Stimulated activated CD8-positive, alpha-beta memory T cell treated with anti-CD3 and anti-CD28 coated beads, Interleukin-12 subunit alpha, Interleukin-12 subunit beta, amount 100 ng/mL, for 24 hours (primary cell): ENCODE data around the gene HEPACAM.

Source experiments
- DNase-seq: peaks from one replicate; pipeline ENCODE4 v3.0.0-alpha.2; 2020; ENCODE audit errors: extremely low read depth

Gene HEPACAM

DNA sequence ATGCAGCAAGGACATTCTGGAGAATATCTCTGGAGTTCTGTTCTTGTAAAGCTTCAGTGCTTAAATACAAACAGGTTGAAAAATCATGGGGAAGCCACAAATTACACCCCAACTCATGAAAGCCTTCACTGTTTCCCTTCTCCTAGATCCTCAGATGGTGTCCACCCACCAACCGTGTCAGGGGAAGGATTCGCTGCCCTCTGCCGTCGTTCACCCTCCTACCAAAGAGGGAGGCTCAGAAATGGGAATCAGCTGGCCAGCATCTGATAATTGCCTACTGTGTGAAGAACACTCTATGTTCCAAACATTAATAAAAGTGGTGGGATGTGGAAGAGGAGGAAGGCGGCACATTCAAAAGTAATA is 7.4 kb upstream of the HEPACAM start:
- DNase-seq, result no peak

DNA sequence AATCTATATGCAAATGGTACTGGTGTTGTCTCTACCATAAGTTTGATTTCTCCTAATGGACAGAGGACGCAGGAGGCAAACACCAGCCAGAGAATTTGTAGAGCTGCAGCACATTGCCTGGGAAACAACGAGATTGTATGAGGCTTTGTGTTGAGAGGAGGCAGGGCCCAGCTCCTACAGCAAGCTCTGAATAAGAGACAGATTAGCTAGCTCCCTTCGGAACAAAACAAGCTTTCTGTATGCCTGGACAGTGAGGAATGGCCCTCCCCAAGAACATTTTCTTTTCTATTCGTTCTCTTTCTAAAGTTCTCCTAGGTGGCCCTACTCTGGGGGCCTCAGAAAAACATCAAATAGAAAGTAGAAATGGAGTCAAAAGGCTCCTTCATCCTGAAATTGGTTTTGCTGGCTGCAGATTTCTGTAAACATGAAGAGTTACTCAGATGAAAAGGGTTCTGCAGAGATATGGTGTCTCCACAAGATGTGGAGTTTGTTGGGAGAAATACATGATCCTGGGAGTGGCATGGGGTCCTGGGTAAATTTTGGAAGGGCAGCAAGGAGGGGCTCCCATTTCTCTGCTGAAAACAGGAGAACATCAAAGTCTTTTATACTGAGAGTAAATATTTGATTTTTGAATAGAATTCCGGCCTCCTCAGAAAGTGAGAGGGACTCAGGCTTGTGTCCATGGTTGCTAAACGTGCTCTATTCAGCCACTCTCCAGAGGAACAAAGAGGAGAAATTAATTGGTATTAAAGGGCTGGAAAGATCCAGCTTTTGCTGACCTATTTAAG is 6.8 kb upstream of the HEPACAM start:
- no peak for DNase-seq

GRCh38 chr11:124941703-124942102 is 5.9 kb upstream of the HEPACAM start:
- DNase-seq, result no peak

GRCh38 chr11:124938970-124939369 is 3.1 kb upstream of the HEPACAM start:
- DNase-seq, result no peak

DNA sequence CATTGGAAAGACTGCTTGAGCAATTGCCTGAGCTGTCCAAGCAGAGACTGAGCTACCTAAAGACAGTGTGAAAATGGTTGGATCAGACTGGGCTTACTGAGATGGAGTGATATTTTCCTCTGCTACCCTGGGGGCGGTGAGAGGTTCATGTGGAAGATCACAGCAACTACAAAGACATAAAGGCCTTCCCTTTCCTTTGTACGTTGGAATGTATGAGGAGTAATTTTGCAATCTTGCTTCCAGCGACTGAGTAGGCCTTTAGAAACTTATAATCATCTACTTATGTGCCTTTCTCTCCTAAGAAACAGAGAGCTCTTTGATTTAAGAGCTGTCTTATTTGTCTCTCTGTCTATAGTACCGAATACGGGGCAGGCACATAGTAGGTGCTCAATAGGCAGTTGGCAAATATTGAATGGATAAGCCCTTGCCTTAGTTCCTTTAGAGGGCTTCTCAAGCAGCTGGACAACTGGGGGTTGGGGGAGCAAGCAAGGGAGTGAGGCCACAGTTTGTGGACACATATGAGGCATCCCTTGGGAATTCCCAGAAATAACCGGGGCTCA is 2.4 kb upstream of the HEPACAM start:
- DNase-seq, result no peak

GRCh38 chr11:124937336-124937935 is 1.6 kb upstream of the HEPACAM start:
- no peak for DNase-seq

GRCh38 chr11:124934862-124935547 is 842 bp downstream of the HEPACAM start:
- DNase-seq, result no peak

DNA sequence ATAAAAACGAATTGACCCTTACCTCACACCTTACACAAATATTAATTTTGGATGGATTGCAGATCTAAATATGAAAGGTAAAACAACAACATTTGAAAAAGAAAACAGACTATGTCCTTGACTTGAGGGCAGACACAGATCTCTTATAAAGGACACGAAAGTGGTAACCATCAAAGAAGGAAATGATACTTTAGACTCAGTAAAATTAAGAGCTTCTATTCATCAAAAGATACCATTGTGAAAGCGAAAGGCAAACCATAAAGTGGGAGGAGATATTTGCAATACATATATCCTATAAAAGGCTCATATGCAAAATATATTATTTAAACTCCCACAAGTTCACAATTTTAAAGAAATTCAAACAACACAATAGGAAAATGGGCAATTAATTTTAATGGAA is 5.0 kb downstream of the HEPACAM start:
- no peak for DNase-seq

GRCh38 chr11:124928942-124929665 is 6.7 kb downstream of the HEPACAM start:
- no peak for DNase-seq

- no peak for DNase-seq
Observed at GRCh38 chr11:124923296-124923695, 12.6 kb downstream of the HEPACAM start.

DNA sequence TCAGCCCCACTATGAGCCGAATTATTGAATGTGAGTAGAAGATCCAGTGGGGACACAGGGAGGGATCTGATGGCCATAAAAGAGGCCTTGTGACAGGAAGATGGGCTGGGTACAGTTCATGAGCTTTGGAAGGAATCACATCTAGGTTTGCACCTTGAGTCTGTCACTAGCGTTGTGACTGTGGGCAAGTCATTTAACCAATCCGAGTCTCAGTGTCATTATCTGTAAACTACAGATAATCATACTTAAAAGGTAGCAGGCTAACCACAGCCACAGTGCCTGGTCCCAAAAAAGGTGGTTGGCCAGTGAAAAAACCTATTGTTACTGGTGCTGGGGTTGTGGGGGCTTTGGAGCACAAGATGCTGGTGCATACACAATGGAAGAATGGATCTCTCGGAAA is 13.0 kb downstream of the HEPACAM start:
- no peak for DNase-seq

DNA sequence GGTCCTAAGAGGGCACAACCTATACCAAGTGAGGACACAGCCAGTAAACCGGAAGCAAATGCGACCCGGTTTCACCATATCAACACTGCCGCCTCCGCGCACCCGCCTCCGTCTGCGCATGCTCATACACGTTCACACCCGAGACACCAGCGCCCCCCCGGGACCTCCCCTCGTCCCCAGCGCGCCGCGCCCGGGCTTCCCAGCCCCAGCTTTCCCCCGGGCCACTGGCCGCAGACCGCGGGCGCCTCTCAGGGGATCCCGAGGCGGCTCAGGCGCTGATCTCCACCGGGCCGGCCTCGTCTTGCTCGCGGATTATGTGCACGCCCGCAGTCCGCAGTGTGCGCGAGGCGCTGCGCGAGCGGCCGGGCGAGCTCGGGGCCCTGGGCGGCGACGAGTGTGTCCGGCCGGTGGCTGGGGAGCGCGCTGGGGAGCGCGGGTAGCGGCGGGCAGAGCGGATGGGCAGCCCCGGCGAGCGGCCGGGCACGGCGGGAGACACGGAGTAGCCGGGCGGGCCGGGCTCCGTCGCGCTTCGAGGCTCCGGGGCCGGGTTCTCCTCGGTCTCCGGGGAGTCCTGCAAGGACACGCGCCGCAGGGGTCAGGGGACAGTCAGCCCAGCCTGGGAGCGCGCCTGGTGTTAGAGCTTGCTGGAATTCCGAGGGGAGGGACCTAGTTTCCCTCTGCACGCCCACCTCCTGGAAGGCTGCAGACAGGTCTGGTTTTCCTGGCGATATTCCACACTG is 14.8 kb downstream of the HEPACAM start:
- peak; percentile 61 for DNase-seq

GRCh38 chr11:124920356-124920755 is 15.5 kb downstream of the HEPACAM start:
- no peak for DNase-seq

DNA sequence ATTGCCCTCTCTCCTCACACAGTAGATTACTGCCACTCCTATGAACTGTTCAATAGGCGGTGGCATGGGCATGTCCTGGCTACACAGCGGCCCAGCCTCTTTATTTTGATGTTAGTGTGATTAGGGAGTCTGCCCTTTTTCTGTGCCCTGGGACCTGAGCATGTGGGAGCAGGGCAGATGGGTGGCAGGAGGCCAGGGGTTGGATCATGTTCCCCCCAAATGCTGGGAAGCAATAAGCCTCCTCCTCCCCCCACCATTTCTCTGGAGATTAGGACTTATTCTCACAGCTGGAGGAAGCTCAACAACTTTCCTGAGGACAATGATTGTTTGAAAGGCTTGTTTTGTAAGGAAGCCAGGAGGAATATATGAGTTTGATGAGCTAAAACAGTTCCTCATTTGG is 15.9 kb downstream of the HEPACAM start:
- no peak for DNase-seq

- DNase-seq, result no peak
Observed at GRCh38 chr11:124918950-124919349, 16.9 kb downstream of the HEPACAM start, which contains the start of gene HEPN1. Gene HEPN1, plus strand, starts transcription at chr11:124919250.

- DNase-seq, result no peak
Observed at GRCh38 chr11:124917115-124917637, 18.7 kb downstream of the HEPACAM start.

DNA sequence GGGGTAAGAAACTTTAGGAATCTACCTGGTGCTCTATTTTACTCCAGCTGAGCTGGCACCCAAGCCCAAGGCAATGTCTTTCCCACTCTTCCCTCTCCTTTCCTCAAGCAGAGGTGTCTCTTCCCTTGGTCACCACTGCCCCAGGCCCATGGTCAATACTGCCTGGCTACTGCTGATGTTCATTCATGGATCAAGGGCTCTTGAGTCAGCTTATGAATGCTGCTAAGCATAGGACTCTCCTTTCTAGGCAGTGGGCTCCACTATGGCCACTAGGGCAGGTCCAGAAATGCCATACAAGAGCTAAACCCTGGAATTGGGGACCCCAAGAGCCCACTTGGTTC is 19.5 kb downstream of the HEPACAM start:
- DNase-seq, result no peak

GRCh38 chr11:124915541-124916369 is 20.1 kb downstream of the HEPACAM start:
- DNase-seq, result no peak

GRCh38 chr11:124902616-124903015 is 33.2 kb downstream of the HEPACAM start:
- no peak for DNase-seq

DNA sequence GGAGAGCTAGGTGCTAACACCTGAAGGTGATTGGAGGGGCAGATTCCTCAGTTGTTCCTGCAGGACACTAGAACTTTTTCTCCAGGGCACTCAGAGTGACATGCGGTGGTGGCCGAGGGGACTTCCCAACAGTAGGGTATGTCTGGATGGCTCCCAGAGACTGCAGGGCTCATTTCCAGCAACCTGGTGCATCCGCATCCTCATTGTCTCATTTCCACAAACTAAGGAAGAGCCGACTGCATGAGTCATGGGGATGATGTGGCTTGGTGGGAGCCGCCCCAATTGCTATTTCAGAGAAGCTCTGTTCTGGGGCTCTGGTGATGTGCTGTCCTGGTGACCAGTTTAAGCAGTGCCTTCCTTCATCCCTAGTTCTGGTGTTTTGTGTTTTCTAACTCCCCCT is 35.4 kb downstream of the HEPACAM start:
- no peak for DNase-seq
